BE2C (cell line): Measurements from ENCODE around the gene IL6ST.

Experiments
- DNase-seq: peaks from one replicate; pipeline ENCODE4 v3.0.0-alpha.2; 2020
- H3K27me3 ChIP-seq: fragments of 250-450 bp; sonication (Bioruptor Pico); 2 replicates; pipeline ENCODE4 v1.5.1; 2020; ENCODE audit warnings: mild to moderate bottlenecking
- H3K36me3 ChIP-seq: fragments of 250-450 bp; sonication (Bioruptor Pico); 2 replicates; pipeline ENCODE4 v1.5.1; 2020; ENCODE audit warnings: mild to moderate bottlenecking
- H3K4me1 ChIP-seq: fragments of 250-450 bp; sonication (Bioruptor Pico); 2 replicates; pipeline ENCODE4 v1.5.1; 2020
- H3K4me3 ChIP-seq: 2 replicates; pipeline ENCODE4 v1.5.1; 2011; ENCODE audit warnings: low read depth, low read length
- H3K9me3 ChIP-seq: fragments of 250-450 bp; sonication (Bioruptor Pico); 2 replicates; pipeline ENCODE4 v1.5.1; 2020
- CTCF ChIP-seq: IDR thresholded peaks from 2 replicates; pipeline ENCODE4 v1.5.1; 2012; ENCODE audit warnings: mild to moderate bottlenecking, low read depth, low read length

IL6ST gene

GRCh38 chr5:55925712-55926111 is 69.1 kb downstream of the IL6ST start:
- no peaks in the 10 kb centered on the region for H3K36me3 ChIP-seq
- no peaks in the 10 kb centered on the region for H3K4me1 ChIP-seq
- H3K4me3 ChIP-seq = no peak overlapping the region
- H3K9me3 ChIP-seq = no peaks in the 10 kb centered on the region
- no peak for TF ChIP-seq CTCF
- no peak for DNase-seq
- H3K27me3 ChIP-seq = no peaks in the 10 kb centered on the region

GRCh38 chr5:55925181-55925580 is 69.6 kb downstream of the IL6ST start:
- Histone ChIP-seq H3K4me1 (no peaks in the 10 kb centered on the region), H3K36me3 (no peaks in the 10 kb centered on the region), H3K27me3 (no peaks in the 10 kb centered on the region), H3K9me3 (no peaks in the 10 kb centered on the region), H3K4me3 (no peak overlapping the region)
- no peak for DNase-seq
- TF ChIP-seq CTCF = no peak

GRCh38 chr5:55924744-55925143 is 70.0 kb downstream of the IL6ST start:
- no peak for DNase-seq
- Histone ChIP-seq H3K27me3 (no peaks in the 10 kb centered on the region), H3K4me3 (no peak overlapping the region), H3K4me1 (no peaks in the 10 kb centered on the region), H3K36me3 (no peaks in the 10 kb centered on the region), H3K9me3 (no peaks in the 10 kb centered on the region)
- TF ChIP-seq CTCF = no peak

- no peak for TF ChIP-seq CTCF
- DNase-seq = no peak
These were observed 70.8 kb downstream of the IL6ST start for GRCh38 chr5:55923865-55924500.

GRCh38 chr5:55923177-55923771 is 71.5 kb downstream of the IL6ST start:
- H3K4me3 ChIP-seq = no peak overlapping the region

More at GRCh38 chr5:55923865-55924500, 70.8 kb downstream of the IL6ST start:
- H3K9me3 ChIP-seq = no peaks in the 10 kb centered on the region
- no peaks in the 10 kb centered on the region for H3K36me3 ChIP-seq
- H3K4me1 ChIP-seq = no peaks in the 10 kb centered on the region
- H3K4me3 ChIP-seq = no peak overlapping the region
- no peaks in the 10 kb centered on the region for H3K27me3 ChIP-seq

More at GRCh38 chr5:55923177-55923771, 71.5 kb downstream of the IL6ST start:
- H3K4me1 ChIP-seq = no peaks in the 10 kb centered on the region
- no peaks in the 10 kb centered on the region for H3K9me3 ChIP-seq
- H3K27me3 ChIP-seq = no peaks in the 10 kb centered on the region
- H3K36me3 ChIP-seq = no peaks in the 10 kb centered on the region
- no peak for TF ChIP-seq CTCF
- DNase-seq = no peak
